ENCODE results near the gene SSTR1. TPM values are rescaled to one million over a fixed set of nuclear protein-coding genes. Genes with fewer than 3 reads are reported as not detected.

SSTR1 gene
- total RNA-seq, 4 donors from 2014 or later, result 0.11 to 0.39 (median 0.13) TPM; not detected in 1

- peak overlapping the region in 1 of 3 donors; percentile 13 for H3K4me3 ChIP-seq (replicated peaks in 1 of 3)
- 5 to 8% methylated on average over 41 to 56 of the region's 69 CpGs for WGBS, 2 donors
- intact Hi-C loops (cut with DNase I), result no loop called here
- no peaks in the 10 kb centered on the region for H3K27me3 ChIP-seq
- H3K9me3 ChIP-seq, result no peaks in the 10 kb centered on the region
- no peak for DNase-seq
- H3K36me3 ChIP-seq, result no peaks in the 10 kb centered on the region
- H3K4me1 ChIP-seq, result peaks cover 12 to 18% of the 10 kb centered on the region in 2 donors
- H3K27ac ChIP-seq, result no peak overlapping the region
- TF ChIP-seq POLR2A (IDR thresholded peaks at IDR 0.05) (no peak), CTCF (IDR thresholded peaks at IDR 0.05) (no peak)
Observed at GRCh38 chr14:38209572-38210557, 2.2 kb downstream of the SSTR1 start.

GRCh38 chr14:38210587-38211216 is 3.0 kb downstream of the SSTR1 start:
- intact Hi-C loops (cut with DNase I), result no loop called here
- 4 to 5% methylated on average over 29 of the region's 29 CpGs for WGBS, 2 donors
- Histone ChIP-seq H3K4me3 (replicated peaks in 1 of 3) (peak overlapping the region in 1 of 3 donors; percentile 20), H3K36me3 (no peaks in the 10 kb centered on the region), H3K4me1 (peaks cover 12 to 18% of the 10 kb centered on the region in 2 donors), H3K27ac (no peak overlapping the region), H3K27me3 (no peaks in the 10 kb centered on the region), H3K9me3 (no peaks in the 10 kb centered on the region)
- DNase-seq, result peak; percentile 7 to 13
- TF ChIP-seq CTCF (IDR thresholded peaks at IDR 0.05) (no peak), POLR2A (IDR thresholded peaks at IDR 0.05) (no peak)

- intact Hi-C loops (cut with DNase I), result no loop called here
- Histone ChIP-seq H3K9me3 (no peaks in the 10 kb centered on the region), H3K4me1 (peaks cover 12 to 18% of the 10 kb centered on the region in 2 donors), H3K27ac (no peak overlapping the region), H3K4me3 (replicated peaks in 1 of 3) (peak overlapping the region in 1 of 3 donors; percentile 20), H3K36me3 (no peaks in the 10 kb centered on the region), H3K27me3 (no peaks in the 10 kb centered on the region)
- 6 to 7% methylated on average over 29 to 33 of the region's 34 CpGs for WGBS, 2 donors
- no peak for DNase-seq
- TF ChIP-seq CTCF (IDR thresholded peaks at IDR 0.05), result no peak
- TF ChIP-seq POLR2A (IDR thresholded peaks at IDR 0.05), result no peak
Observed at GRCh38 chr14:38211255-38211735, 3.6 kb downstream of the SSTR1 start.

GRCh38 chr14:38212111-38212510 is 4.4 kb downstream of the SSTR1 start:
- Histone ChIP-seq H3K27me3 (no peaks in the 10 kb centered on the region), H3K4me3 (replicated peaks in 1 of 3) (no peak overlapping the region), H3K36me3 (no peaks in the 10 kb centered on the region), H3K4me1 (peaks cover 12 to 18% of the 10 kb centered on the region in 2 donors), H3K9me3 (no peaks in the 10 kb centered on the region), H3K27ac (no peak overlapping the region)
- TF ChIP-seq POLR2A (IDR thresholded peaks at IDR 0.05) (no peak), CTCF (IDR thresholded peaks at IDR 0.05) (no peak)
- intact Hi-C loops (cut with DNase I), result no loop called here
- no peak for DNase-seq
